NCI-H146 (cell line): ENCODE results near the gene TOP3A.

ENCODE experiments used
- DNase-seq: peaks from one replicate; lab custom pipeline; 2025; lab: John Stamatoyannopoulos, UW

The TOP3A gene

GRCh38 chr17:18231164-18231563 lies 83.6 kb downstream of the TOP3A start:
- no peak for DNase-seq

DNA sequence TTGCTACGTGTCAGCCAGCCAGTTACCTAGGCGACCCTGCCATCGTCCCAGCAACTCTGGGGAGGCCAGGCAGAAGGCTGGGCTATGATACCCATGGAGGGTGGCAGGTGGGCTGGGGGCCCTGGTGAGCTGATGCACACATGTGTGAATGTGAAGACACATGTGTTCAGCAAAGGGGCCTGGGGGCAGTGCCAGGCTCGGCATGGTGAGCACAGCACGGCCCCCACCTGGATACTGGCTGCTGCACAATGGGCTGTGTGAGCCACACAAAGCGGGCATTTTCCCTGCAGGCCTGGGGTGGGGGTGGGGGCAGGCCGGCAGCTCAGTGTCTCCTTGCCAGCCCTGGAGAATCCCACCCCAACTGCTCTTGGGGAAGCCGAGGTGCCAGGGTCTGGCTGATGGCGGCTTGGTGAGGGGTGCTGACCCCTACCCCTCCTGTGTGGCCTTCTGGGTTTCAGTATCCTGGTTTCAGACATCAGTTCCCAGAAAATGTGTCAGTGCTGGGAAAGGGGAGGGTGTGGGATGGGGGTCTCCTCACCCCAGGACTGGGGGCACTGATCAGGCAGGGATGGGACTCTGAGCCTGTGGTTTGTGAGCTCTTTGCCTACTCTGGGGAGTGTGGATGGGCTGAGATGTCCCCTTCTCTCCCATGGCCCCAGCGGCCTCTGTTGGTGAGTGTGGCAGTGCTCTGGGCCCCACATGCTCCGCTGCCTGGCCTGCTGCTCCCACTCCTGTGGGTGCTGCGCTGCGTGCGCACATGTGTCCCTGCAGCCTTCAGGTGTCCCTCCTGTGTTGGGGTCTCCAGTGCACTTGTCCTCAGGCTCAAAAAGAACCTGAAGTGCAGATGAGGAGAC lies 84.3 kb downstream of the TOP3A start:
- no peak for DNase-seq

DNA sequence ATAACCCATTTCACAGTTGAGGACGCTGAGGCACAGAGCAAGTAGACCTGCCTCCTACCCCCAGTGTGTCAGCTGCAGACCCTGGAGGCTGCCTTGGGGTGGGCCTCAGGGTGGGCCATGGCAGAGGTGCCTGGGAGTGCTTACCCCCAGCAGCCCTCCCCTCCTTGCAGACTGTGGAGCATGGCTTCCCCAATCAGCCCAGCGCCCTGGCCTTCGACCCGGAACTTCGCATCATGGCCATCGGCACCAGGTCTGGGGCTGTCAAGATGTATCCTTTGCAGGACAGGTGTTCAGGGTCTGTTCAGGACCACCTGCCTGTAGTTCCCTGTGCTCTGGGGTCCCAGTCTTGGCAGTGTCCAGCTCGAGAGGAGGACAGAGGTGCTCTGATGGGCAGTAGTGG lies 85.0 kb downstream of the TOP3A start:
- no peak for DNase-seq

- DNase-seq = no peak
These were observed 85.5 kb downstream of the TOP3A start for GRCh38 chr17:18229254-18229653.

GRCh38 chr17:18228176-18228682 lies 86.6 kb downstream of the TOP3A start:
- DNase-seq = no peak

- no peak for DNase-seq
These were observed 87.2 kb downstream of the TOP3A start for GRCh38 chr17:18227635-18228034.

DNA sequence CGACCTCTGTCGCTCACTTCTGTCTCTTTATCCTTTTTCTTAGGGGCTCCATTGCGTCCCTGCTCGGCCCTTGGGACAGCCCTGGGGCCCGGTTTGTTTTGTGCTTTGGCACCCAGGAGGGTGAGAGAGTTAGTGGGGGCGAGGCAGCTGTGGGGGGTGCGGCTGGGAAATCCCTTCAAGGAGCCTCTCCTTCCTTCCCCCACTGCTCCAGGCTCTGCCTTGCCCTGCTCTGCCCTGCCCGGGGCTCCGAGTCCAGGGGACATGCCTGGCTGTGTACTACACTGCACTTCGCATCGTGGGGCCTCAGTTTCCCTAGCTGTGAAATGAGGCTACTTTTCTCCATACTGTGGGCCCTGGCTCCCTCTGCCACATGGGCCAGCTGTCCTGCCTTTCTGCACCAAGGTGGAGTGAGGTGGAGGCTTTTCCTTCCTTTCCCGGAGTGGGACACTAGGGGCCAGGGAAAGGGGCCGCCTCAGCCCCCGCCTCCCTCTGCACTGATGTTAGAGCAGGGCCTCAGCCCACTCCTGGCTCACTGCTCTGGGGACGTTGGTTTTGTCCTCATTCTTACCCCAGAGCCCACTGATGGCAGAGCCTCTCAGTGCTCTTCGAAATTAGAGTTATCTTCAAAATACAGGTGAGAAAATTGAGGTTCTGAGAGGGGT lies 88.4 kb downstream of the TOP3A start:
- DNase-seq = no peak

DNA sequence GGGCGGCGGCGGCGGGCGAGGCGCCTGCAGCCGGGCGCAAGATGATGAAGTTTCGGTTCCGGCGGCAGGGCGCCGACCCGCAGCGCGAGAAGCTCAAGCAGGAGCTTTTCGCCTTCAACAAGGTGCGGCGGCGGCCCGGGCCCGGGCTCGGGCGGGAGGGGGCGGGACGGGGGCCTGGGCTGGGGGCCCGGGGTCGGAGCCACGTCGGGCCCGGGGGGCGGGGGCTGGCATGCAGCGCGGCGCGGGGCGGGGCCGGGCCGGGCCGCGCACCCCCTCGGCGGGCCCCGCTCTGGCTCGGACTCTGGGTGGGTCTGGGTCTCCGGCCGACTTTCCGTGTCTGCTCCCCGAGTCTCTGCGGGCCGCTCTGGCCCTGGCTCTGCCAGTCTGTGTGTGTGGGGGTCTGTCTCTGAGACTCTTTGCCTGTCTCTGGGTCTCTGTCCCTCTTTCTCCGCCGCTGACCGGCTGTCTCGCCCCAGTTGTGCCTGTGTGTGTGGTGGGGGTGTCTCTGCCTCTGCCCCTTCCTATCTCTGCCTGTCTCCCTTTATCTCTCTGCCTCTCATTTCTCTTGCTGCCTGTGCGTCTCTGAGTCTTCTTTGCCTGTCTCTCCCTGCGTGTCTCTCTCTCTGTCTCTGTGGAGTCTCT lies 89.0 kb downstream of the TOP3A start:
- DNase-seq = no peak

GRCh38 chr17:18225121-18225641 lies 89.6 kb downstream of the TOP3A start, which contains the start of gene LLGL1:
Gene LLGL1, plus strand, starts transcription at chr17:18225635. Its CDS starts 48 bp downstream, at chr17:18225683.
- DNase-seq = peak; percentile 95

DNA sequence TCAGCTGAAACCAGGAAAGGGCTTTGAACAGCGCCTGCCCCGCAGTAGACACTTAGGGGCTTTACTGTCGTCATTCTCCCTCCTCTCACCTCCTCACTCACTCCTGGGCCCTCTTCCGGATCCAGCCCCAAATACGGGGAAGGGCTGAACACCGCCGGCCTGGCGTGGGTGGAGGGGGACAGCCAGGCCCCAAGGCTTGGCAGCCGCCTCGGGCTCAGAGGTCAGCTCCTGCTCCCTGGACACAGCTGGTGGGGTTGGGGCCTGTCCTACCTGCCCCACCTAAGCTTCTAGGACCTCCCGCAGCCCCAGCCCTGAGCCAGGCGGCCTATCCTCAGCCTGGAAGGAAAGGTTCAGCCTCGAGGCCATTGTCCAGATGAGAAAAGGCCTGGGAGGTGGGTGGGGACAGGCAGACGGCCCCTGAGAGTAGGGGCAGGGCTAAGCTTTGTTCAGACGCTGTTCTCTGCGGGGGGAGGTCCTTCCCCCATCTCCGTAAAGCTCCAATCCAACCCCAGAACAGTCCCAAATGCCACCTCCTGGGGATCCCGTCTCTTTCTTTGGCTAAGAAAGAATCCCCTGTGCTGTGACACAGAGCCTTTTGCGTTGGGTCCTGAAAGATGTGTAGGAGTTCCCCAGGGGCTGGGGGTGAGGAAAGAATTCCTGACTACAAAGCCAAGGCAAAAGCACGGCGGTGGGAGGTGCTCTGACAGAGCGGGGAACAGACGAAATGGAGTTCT lies 90.2 kb downstream of the TOP3A start:
- DNase-seq = no peak

GRCh38 chr17:18224053-18224386 lies 90.8 kb downstream of the TOP3A start:
- DNase-seq = no peak
